Activated T-cell treated with anti-CD3 and anti-CD28 coated beads for 1 hour (primary cell): ENCODE data around the gene SLC15A1.
"Not testable (repeated sequence)": the region's sequence is repeated elsewhere in the genome, so short reads cannot be mapped to it uniquely, and the experiment has no call there.

Experiments
- DNase-seq: peaks from one replicate; pipeline ENCODE4 v3.0.0-alpha.2; 2020; ENCODE audit warnings: low read depth

SLC15A1 gene

GRCh38 chr13:98656223-98656622 is 96.2 kb downstream of the SLC15A1 start:
- no peak for DNase-seq

DNA sequence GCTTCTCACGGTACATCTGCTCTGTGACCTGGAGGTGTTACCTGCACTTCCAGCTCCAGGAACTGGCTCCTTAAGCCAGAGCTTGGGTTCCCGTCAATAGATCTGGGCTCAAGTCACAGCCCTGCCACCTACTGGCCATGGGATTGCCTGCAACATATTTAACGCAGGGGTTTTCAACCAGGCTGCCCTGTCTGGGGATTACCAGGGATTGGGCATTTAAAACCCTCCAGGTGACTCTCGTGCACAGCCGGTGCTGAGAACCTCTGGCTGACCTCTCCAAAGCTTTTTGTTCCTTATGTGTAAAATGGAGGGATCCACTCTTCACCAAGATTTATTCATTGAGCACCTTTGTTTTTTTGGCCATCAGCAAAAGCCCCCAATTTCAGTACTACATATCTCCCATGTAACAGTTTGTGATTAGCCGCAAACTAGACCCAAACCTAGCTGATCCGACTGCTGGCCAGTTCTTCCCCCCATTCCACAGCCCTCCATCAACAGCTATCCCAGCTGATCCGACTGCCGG is 98.9 kb downstream of the SLC15A1 start:
- DNase-seq, result peak; percentile 59

DNA sequence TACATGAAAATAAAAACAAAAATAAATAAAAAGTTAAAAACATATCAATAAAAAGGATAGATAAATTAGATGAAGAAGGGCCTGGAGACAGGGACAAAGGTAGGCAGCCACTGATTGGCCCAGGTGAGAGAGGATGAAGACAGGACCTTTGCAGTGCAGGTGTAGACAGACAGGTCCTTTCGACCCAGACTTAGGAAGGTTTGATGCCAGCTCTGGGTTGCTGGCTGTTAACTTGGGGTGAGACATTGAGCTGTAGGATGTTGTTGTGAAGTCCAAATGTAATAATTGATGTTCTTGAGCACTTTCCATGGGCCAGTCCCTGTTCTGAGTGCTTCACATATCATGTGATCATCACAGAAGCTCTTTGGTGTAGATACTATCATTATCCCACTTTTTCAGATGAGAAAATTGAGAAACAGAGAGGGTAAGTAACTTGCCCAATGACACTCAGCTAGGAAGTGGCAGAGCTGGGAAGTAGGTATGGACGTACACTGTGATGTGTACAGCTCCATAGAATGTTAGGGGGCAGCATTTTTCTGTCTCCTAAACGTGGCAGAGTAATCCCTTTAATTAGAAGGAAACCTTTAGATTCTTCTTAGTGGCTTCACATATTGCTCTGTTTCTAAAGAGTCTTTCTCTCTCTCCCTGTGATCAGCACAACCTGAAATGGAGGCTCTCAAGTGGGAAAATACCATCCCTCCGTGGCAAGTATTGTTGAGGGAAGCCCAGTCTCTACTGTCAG is 99.6 kb downstream of the SLC15A1 start:
- no peak for DNase-seq

DNA sequence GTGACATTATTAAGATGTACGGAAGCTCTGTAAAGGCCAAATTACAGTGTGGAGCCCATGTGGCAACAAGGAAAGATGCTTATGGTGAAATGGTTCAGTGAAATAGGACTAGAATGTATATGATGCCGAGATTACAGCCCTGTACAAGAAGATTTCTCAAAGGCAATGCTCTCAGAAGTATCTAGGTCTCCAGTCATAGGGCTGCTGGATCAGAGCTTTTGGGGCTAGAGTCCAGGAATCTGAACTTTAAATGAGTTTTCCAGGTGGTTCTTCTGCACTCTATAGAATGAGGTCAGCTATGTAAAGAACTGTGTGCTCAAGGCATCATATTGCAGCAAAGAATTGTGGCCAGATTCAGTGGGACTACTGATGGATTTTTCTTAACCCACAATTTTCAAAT is 100.2 kb downstream of the SLC15A1 start:
- DNase-seq, result no peak

- DNase-seq, result no peak
Observed at GRCh38 chr13:98651744-98652143, 100.7 kb downstream of the SLC15A1 start.

DNA sequence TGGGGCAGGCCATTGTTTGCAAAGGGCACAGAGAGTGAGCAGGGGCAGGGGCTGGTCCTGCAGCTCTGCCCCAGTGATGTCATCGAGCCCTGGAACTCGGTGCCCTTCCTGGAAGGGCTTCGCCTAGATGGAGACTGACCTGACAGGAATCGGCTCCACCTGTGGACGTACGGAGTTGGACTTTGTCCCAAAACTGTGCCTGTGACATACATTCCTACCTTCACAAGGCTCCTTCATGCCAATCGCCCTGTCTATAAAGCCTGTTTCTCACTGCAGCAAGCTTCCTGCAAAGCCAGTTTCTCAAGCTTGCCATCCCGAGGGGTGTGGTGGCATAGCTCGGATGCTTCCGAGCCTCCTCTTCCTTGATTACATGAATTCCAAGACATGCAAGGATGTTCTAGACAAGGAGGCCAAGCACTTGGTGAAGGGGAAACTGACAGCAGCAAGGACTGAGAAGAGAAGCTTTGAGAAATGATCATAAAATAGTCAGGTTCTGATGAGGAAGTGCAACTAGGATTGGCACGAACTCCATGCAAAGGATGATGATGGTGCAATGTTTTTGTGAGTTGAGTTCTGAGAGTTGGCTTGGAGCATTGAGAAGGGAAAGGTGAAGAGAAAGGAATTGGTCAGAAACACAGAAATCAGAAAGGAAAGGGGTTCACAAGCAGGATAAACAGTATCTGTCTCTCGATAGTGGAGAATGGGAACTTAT is 101.9 kb downstream of the SLC15A1 start:
- DNase-seq, result no peak

- DNase-seq, result no peak
Observed at GRCh38 chr13:98649861-98650260, 102.6 kb downstream of the SLC15A1 start.

GRCh38 chr13:98648686-98649085 is 103.8 kb downstream of the SLC15A1 start:
- DNase-seq, result no peak

- DNase-seq, result no peak
Observed at GRCh38 chr13:98648141-98648540, 104.3 kb downstream of the SLC15A1 start.

DNA sequence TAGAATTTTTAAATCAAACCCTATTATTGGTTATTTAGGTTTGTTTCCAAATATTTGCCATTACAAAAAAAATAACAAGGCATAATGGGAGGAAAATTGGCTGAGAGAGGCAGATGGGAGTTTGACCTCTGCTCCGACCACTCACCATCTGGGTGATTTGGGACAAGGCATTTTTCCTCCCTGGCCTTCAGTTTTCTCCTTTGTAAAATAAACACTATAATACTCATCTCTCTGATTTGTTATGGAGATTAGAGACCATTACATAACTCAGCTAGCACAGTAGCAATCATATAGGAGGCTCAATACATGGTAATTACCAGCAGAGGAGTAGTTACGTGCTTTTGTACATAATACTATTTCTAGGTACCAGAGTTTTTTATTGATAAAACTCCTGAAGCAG is 105.4 kb downstream of the SLC15A1 start:
- no peak for DNase-seq

DNA sequence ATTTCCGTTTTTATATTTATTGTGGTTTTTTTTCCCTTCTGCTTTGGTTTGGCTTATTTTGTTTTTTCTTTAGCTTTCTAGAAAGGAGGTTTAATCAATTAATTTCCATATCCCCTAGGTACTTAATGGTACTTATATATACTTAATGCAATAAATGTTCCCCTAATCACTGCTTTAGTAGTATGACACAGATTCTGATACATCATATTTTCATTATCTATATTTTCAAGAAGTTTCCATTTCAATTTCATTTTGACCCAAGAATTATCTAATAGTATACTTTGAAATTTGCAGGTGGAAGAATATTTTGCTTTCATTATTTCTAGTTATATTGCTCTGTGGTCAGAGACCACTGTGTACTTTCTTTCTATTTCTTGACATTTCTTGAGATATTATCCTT is 109.0 kb downstream of the SLC15A1 start:
- no peak for DNase-seq

DNA sequence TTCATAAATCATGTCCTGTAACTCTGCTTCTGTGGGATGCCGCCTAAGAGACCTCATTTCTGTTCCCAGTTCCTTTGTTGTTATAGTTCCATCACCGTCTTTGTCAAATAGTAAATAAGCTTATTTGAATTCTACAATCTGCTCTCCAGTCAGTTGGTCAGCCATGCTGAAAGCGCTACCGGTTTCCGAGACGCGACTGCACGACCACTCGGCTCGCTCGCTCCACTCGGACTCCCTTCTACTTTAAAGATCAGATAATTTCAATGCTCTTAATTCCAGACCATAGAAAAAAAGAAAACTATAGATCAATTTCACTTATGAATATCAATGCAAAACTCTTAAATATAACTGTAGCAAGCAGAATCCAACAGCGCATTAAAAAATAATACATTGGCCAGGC is 111.4 kb downstream of the SLC15A1 start:
- no peak for DNase-seq

DNA sequence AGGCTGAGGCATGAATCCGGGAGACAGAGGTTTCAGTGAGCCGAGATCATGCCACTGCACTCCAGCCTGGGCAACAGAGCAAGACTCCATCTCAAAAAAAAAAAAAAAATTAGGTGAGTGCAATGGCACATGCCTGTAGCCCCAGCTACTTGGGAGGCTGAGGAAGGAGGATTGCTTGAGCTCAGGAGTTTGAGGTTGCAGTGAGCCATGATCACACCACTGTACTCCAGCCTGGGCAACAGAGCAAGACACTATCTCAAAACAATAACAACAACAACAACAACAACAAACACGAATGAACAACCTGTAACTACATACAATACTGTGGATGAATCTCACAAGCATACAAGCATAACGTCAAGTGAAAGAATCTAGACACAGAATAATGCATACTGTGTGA is 112.7 kb downstream of the SLC15A1 start:
- DNase-seq, result not testable (repeated sequence)

- not testable (repeated sequence) for DNase-seq
Observed at GRCh38 chr13:98638352-98638751, 114.1 kb downstream of the SLC15A1 start.
